NCI-H1417 treated with DMSO at 0.1 percent for 48 hours (cell line): ENCODE measurements around the gene ADCY10.
"Not testable (repeated sequence)": the region's sequence is repeated elsewhere in the genome, so short reads cannot be mapped to it uniquely, and the experiment has no call there.

ENCODE experiments used
- DNase-seq: peaks from one replicate; lab custom pipeline; 2025; lab: John Stamatoyannopoulos, UW

Gene ADCY10

DNA sequence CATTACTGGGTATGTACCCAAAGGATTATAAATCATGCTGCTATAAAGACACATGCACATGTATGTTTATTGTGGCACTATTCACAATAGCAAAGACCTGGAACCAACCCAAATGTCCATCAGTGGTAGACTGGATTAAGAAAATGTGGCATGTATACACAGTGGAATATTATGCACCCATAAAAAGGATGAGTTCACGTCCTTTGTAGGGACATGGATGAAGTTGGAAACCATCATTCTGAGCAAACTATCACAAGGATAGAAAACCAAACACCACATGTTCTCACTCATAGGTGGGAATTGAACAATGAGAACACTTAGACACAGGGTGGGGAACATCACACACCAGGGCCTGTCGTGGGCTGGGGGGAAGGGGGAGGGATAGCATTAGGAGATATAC lies 26.7 kb downstream of the ADCY10 start:
- not testable (repeated sequence) for DNase-seq

DNA sequence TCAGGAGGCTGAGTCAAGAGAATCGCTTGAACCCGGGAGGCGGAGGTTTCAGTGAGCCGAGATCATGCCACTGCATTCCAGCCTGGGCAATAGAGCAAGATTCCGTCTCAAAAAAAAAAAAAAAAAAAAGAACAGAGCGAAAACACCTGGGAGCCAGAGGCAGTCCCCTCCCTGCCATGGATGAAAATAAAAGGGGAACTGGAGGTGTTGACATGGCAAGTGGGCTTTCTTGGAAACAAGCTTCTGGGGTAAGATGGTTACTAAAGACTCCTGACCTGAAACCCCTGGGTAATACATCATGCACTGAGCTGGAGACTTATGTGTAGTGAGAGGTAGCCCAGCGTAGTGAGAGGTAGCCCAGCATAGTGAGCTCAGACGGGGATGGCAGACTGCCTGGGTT lies 31.6 kb downstream of the ADCY10 start:
- DNase-seq, result no peak

- DNase-seq, result no peak
Observed at GRCh38 chr1:167881786-167882185, 32.1 kb downstream of the ADCY10 start.

DNA sequence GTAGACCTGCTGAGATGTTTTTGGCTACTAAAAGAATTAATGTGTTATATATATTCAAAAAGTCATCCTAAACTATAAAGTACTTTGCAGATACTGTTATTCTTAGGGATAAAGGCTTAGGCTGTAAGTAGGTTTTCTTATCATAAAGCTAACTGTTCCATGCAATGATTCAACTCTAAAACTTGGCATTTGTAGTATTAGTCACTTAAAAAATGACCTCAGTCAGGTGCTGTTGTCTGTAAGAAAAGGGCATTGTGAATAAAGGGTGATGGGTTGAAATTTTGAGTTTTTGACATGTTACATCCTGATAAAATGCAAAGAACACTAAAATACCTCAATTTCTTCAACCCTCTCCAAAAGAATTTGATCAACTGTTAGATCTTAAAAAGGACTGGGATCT lies 32.9 kb downstream of the ADCY10 start:
- no peak for DNase-seq

DNA sequence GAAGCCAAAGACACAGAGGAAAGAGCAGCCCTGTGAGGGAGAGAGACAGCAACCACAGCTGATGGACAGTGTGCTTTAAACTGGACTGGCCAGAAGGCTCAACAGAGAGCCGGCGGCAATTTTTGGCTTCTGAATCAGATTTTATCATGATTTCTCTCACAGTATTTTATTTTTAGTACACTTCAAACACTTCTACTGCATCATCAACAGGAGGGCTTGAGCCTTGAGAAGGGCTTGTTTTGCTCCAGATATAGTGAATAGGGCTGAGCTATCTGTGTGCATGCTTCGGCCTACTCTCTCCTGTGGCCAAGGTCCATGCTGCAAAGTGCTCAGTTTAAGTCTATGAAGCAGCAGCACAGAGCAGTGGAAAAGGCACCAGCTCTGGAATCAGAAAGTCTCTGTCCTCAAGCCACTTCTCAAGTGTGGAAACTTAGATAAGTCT lies 33.3 kb downstream of the ADCY10 start:
- no peak for DNase-seq

DNA sequence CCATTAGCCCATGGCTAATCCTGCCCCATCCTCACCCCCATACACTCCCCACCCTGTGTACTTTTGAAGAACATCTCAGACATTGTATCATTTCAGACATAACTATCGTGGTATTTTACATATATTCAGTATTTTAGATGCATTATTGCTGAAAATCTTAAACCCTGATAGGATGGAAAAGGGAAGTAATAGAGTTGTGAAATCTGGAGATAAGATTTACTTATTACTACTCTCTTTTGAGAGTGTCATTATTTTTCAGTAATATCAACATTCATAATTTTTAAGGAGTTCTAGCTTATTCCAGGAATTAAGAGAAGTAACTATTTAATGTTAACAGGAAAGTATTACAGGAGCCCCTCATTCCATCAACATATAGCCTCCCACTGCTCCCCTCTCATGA lies 34.4 kb downstream of the ADCY10 start:
- DNase-seq, result no peak

- no peak for DNase-seq
Observed at GRCh38 chr1:167878372-167879160, 35.4 kb downstream of the ADCY10 start.

GRCh38 chr1:167876597-167877175 lies 37.2 kb downstream of the ADCY10 start:
- no peak for DNase-seq

DNA sequence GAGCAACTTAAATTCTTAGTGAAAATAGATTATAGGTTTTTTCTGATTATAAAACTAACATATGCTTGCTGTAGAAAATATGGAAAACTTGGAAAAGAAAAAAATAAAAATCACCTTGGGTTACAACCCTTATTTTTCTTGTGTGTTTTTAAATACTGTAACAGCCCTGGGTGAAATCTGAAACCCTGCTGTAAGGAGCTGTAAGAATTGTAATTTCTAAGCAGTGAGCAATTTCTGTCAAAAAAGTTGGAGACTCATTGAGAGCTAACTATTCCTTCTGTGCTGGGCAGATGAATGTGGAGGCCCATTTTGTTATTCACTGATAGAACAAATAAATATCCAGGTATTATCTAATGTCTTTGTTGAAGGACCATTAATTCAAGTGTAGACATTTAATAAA lies 42.6 kb downstream of the ADCY10 start:
- no peak for DNase-seq

DNA sequence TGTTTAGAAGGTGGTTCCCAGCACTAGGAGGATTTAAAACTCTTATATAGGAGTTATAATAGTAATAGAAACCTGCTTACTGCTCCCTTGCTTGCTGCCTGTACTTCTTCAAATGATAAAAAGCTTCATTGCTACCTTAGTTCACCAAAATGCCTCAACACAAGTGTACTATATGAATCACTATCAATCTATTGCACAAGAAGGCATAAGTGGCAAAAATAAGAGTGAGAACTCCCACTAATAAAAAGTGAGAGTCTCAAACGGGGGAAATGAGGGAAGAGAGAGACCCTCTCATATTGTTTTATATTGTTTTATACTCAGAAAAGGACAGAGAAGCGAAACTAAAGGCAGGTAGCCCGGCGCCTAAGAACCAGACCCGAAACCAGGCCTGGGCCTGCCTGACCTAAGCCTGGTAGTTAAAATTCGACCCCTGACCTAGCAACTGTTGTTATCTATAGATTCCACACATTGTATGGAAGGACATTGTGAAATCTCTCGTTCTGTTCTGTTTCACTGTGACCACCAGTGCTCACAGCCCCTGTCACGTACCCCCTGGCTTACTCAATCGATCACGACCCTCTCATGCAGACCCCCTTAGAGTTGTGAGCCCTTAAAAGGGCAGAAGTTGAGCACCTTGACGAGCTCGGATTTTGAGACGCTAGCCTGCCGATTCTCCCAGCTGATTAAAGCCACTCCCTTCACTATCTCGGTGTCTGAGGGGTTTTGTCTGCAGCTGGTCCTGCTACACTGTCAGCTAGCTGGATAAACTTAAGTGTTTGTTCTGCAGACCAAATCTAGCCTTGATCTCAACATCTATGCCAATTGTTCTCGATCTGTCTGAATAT lies 44.6 kb downstream of the ADCY10 start:
- DNase-seq, result not testable (repeated sequence)

GRCh38 chr1:167866739-167867414 lies 47.1 kb downstream of the ADCY10 start:
- DNase-seq, result not testable (repeated sequence)

GRCh38 chr1:167866326-167866725 lies 47.6 kb downstream of the ADCY10 start:
- DNase-seq, result not testable (repeated sequence)

- DNase-seq, result not testable (repeated sequence)
Observed at GRCh38 chr1:167865804-167866308, 48.1 kb downstream of the ADCY10 start.

GRCh38 chr1:167865193-167865592 lies 48.7 kb downstream of the ADCY10 start:
- DNase-seq, result not testable (repeated sequence)

DNA sequence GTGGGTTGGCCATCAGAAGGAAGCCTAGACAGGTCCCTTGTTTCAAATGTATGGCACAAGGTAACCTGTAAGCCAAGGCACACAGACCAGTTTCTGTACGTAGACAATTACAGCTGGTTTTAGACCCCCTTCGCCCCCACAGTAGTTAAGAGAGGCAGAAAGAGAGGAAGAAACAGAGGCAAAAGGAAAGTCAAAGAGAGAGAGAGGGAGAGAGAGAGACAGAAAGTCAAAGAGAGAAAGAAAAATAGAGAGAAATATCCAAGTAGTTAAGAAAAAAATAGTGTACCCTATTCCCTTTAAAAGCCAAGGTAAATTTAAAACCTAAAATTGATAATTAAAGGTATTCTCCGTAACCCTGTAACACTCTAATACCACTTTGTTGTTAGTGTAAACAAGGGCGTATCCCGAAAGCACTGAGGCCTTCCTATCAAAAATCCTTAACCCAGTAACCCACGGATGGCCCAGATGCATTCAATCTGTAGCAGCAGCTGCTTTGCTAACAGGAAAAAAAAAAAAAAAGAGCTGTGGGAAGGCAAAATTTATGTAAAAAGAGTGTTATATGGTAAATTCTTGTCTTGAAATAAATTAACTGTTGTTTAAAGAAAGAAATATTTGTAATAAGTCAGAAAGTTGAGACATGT lies 49.4 kb downstream of the ADCY10 start:
- no peak for DNase-seq

- DNase-seq, result no peak
Observed at GRCh38 chr1:167863921-167864279, 50.0 kb downstream of the ADCY10 start.

DNA sequence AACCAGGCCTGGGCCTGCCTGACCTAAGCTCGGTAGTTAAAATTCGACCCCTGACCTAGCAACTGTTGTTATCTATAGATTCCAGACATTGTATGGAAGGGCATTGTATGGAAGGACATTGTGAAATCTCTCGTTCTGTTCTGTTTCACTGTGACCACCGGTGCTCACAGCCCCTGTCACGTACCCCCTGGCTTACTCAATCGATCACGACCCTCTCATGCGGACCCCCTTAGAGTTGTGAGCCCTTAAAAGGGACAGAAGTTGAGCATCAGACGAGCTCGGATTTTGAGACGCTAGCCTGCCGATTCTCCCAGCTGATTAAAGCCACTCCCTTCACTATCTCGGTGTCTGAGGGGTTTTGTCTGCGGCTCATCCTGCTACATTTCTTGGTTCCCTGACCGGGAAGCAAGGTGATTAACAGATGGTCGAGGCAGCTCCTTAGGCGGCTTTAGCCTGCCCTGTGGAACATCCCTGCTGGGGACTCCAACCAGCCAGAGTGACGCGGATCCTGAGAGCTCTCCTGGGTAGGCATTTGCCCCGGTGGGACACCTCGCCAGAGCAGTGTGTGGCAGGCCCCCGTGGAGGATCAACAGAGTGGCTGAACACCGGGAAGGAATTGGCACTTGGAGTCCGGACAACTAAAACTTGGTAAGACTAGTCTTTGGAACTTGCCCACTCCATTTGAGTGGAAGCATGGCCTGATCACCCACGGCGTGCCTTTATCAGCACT lies 50.6 kb downstream of the ADCY10 start:
- not testable (repeated sequence) for DNase-seq

GRCh38 chr1:167862432-167863076 lies 51.4 kb downstream of the ADCY10 start:
- DNase-seq, result no peak

DNA sequence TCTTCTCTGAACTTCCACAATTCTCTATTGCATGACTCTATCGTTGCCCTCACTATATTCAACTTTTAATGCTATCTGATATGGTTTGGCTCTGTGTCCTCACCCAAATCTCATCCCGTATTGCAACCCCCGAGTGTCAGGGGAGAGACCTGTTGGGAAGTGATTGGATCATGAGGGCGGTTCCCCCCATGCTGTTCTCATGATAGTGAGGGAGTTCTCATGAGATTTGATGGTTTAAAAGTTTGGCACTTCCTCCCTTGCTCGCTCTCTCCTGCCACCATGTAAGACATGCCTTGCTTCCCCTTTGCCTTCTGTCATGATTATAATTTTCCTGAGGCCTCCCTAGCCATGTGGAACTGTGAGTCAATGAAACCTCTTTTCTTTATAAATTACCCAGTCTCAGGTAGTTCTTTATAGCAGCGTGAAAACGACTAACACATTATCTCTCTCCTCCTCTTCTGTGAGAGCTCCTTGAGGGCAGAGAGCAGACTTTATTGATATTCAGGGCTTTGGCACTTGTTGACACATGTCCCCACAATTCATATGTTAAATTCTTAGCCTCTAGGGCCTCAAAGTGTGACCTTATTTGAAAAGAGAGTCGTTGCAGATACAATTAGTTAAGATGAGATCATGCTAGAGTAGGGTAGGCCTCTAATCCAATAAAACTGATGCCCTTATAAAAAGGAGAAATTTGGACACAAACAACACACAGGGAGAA lies 52.1 kb downstream of the ADCY10 start:
- no peak for DNase-seq
